Motor neuron (in vitro differentiated cells): ENCODE results near the gene KLRC2. TPM values are rescaled to one million over a fixed set of nuclear protein-coding genes. Genes with fewer than 3 reads are reported as not detected.
"Not testable (repeated sequence)": the region's sequence is repeated elsewhere in the genome, so short reads cannot be mapped to it uniquely, and the experiment has no call there.

Source experiments
- ATAC-seq, 8 experiments: fragments of 200-7000 bp; cut with Tn5 transposase; replicated peaks in 6 of 8; 2 replicates each; pipeline ENCODE4 v1.8.0; 2021; ENCODE audit warnings: mild to moderate bottlenecking in 8 of 8, moderate library complexity in 8 of 8
- H3K27ac ChIP-seq, 2 donors: fragments of 250-450 bp; sonication (Bioruptor Pico); 2 replicates each; pipeline ENCODE4 v1.9.0; 2021; ENCODE audit warnings: antibody characterized with exemption in 2 of 2, mild to moderate bottlenecking in 2 of 2, moderate library complexity in 1 of 2
- H3K4me1 ChIP-seq, 2 donors: fragments of 250-450 bp; sonication (Bioruptor Pico); replicated peaks in 1 of 2; 2 replicates each; pipeline ENCODE4 v1.6.1; 2021; ENCODE audit warnings: antibody characterized with exemption in 2 of 2, mild to moderate bottlenecking in 2 of 2, moderate library complexity in 1 of 2
- H3K4me3 ChIP-seq, 5 donors: fragments of 250-450 bp; sonication (Bioruptor Pico); 2 replicates each; pipeline ENCODE4 v1.9.0; 2021; ENCODE audit warnings: antibody characterized with exemption in 5 of 5, mild to moderate bottlenecking in 5 of 5, moderate library complexity in 4 of 5
- WGBS, 10 experiments: fragments of 450-650 bp; shearing (Covaris generic); methylation state at CpG; one replicate each; pipeline ENCODE4 v1.0.0; 2022; 5-methylcytosine and 5-hydroxymethylcytosine counted together
- in situ Hi-C, 9 experiments: fragments of 400-800 bp; cut with MboI; loops; one replicate each; pipeline ENCODE4 v1.15.0; 2021; ENCODE audit warnings: low sequenced_read_pairs in 9 of 9, low pct_unique_long_range_greater_than_20kb in 2 of 9; ENCODE audit not compliant: unreplicated experiment in 9 of 9
- total RNA-seq, 8 experiments: library from RNA; unstranded; fragments of 300-600 nt; gene quantifications; 2 replicates each; pipeline versions ENCODE4 v1.2.3 to v1.2.4, GENCODE V29; 2022

KLRC2 gene
- 1 to 10 TPM in 1 of 8 experiments, not detected in 7; 5.6 TPM for total RNA-seq

- ATAC-seq, result peak in 1 of 8 experiments; percentile 62
- H3K4me3 ChIP-seq, H3K27ac ChIP-seq, H3K4me1 ChIP-seq, in situ Hi-C loops: not testable (repeated sequence)
- WGBS, 10 experiments, result 50 to 95% (median 79%) methylated on average over 1 to 2 of the region's 3 CpGs; no CpG with 5 or more reads in 3 of the 10 experiments
Measured at GRCh38 chr12:10435816-10436215, at the start of gene KLRC2. Gene KLRC2 (minus strand): TSS chr12:10436010. CDS start chr12:10435986, 24 bp downstream.

- H3K4me1 ChIP-seq, H3K4me3 ChIP-seq, ATAC-seq, in situ Hi-C loops, H3K27ac ChIP-seq: not testable (repeated sequence)
- 0 to 100% (median 80%) methylated on average over 1 of the region's 2 CpGs; no CpG with 5 or more reads in 5 of the 10 experiments for WGBS, 10 experiments
Measured at GRCh38 chr12:10481901-10482300, 46.1 kb upstream of the KLRC2 start.

GRCh38 chr12:10472808-10473207, 37.0 kb upstream of the KLRC2 start:
- H3K4me3 ChIP-seq, H3K27ac ChIP-seq, H3K4me1 ChIP-seq, ATAC-seq, in situ Hi-C loops: not testable (repeated sequence)
- 73 to 84% (median 80%) methylated on average over 2 to 4 of the region's 5 CpGs; no CpG with 5 or more reads in 7 of the 10 experiments for WGBS, 10 experiments

- in situ Hi-C loops, result no loop called here
- no peak for ATAC-seq
- no peak overlapping the region for H3K4me3 ChIP-seq
- 8 to 100% (median 61%) methylated on average over 1 of the region's 1 CpG; no CpG with 5 or more reads in 2 of the 10 experiments for WGBS, 10 experiments
- no peaks in the 10 kb centered on the region for H3K4me1 ChIP-seq
- H3K27ac ChIP-seq, result no peak overlapping the region
Measured at GRCh38 chr12:10469701-10470100, 33.9 kb upstream of the KLRC2 start.

GRCh38 chr12:10466311-10466710, 30.5 kb upstream of the KLRC2 start:
- in situ Hi-C loops, result no loop called here
- WGBS, 10 experiments, result 20 to 100% (median 66%) methylated on average over 1 to 4 of the region's 4 CpGs; no CpG with 5 or more reads in 6 of the 10 experiments
- no peak for ATAC-seq

GRCh38 chr12:10457760-10458159, 21.9 kb upstream of the KLRC2 start:
- in situ Hi-C loops, result no loop called here
- H3K27ac ChIP-seq, result no peak overlapping the region
- no peak for ATAC-seq

More at GRCh38 chr12:10466311-10466710, 30.5 kb upstream of the KLRC2 start:
- Histone ChIP-seq H3K4me1 (no peaks in the 10 kb centered on the region), H3K27ac (no peak overlapping the region), H3K4me3 (no peak overlapping the region)

GRCh38 chr12:10456856-10457255, 21.0 kb upstream of the KLRC2 start:
- Histone ChIP-seq H3K4me3 (no peak overlapping the region), H3K27ac (no peak overlapping the region), H3K4me1 (no peaks in the 10 kb centered on the region)
- ATAC-seq, result peak in 3 of 8 experiments; percentile 82 to 100 (median 99)
- 0 to 100% (median 73%) methylated on average over 1 to 2 of the region's 2 CpGs; no CpG with 5 or more reads in 2 of the 10 experiments for WGBS, 10 experiments
- in situ Hi-C loops, result no loop called here

More at GRCh38 chr12:10457760-10458159, 21.9 kb upstream of the KLRC2 start:
- Histone ChIP-seq H3K4me3 (no peak overlapping the region), H3K4me1 (no peaks in the 10 kb centered on the region)
- WGBS, 10 experiments, result 69 to 88% (median 80%) methylated on average over 2 to 3 of the region's 3 CpGs; no CpG with 5 or more reads in 2 of the 10 experiments

GRCh38 chr12:10455766-10456165, 20.0 kb upstream of the KLRC2 start:
- H3K27ac ChIP-seq, result no peak overlapping the region
- no peak overlapping the region for H3K4me3 ChIP-seq
- H3K4me1 ChIP-seq, result no peaks in the 10 kb centered on the region
- no peak for ATAC-seq
- in situ Hi-C loops, result no loop called here
- 13 to 100% (median 68%) methylated on average over 1 of the region's 1 CpG for WGBS, 10 experiments

GRCh38 chr12:10454531-10454930, 18.7 kb upstream of the KLRC2 start:
- in situ Hi-C loops, result no loop called here
- no peak overlapping the region for H3K4me3 ChIP-seq
- WGBS, 10 experiments, result 20 to 100% (median 69%) methylated on average over 1 of the region's 1 CpG; no CpG with 5 or more reads in 4 of the 10 experiments
- ATAC-seq, result no peak
- no peaks in the 10 kb centered on the region for H3K4me1 ChIP-seq
- H3K27ac ChIP-seq, result no peak overlapping the region

GRCh38 chr12:10453156-10453555, 17.3 kb upstream of the KLRC2 start, which contains the start of gene KLRC1:
Gene KLRC1 (minus strand): TSS chr12:10453377. CDS start chr12:10451156, 2,221 bp downstream.
- 36 to 100% (median 70%) methylated on average over 1 to 2 of the region's 2 CpGs for WGBS, 10 experiments
- in situ Hi-C loops, result no loop called here
- no peak for ATAC-seq
- Histone ChIP-seq H3K27ac (no peak within 1 kb of the TSS), H3K4me3 (no peak within 1 kb of the TSS), H3K4me1 (no peaks in the 10 kb centered on the region)

- H3K4me3 ChIP-seq, result no peak overlapping the region
- in situ Hi-C loops, result no loop called here
- H3K4me1 ChIP-seq, result no peaks in the 10 kb centered on the region
- H3K27ac ChIP-seq, result no peak overlapping the region
- 91 to 100% methylated on average over 1 to 4 of the region's 4 CpGs; no CpG with 5 or more reads in 8 of the 10 experiments for WGBS, 10 experiments
- no peak for ATAC-seq
Measured at GRCh38 chr12:10448236-10448635, 12.4 kb upstream of the KLRC2 start.

GRCh38 chr12:10446052-10446451, 10.2 kb upstream of the KLRC2 start:
- H3K4me1 ChIP-seq, in situ Hi-C loops, ATAC-seq, H3K27ac ChIP-seq, H3K4me3 ChIP-seq: not testable (repeated sequence)
- WGBS, 10 experiments, result 64 to 100% (median 80%) methylated on average over 1 to 4 of the region's 5 CpGs; no CpG with 5 or more reads in 3 of the 10 experiments

GRCh38 chr12:10441144-10441543, 5.3 kb upstream of the KLRC2 start:
- 71 to 85% methylated on average over 2 to 5 of the region's 8 CpGs; no CpG with 5 or more reads in 8 of the 10 experiments for WGBS, 10 experiments
- H3K4me1 ChIP-seq, ATAC-seq, H3K27ac ChIP-seq, H3K4me3 ChIP-seq, in situ Hi-C loops: not testable (repeated sequence)
